Measurements from ENCODE around the gene AHSP.
"Not testable (repeated sequence)": the region's sequence is repeated elsewhere in the genome, so short reads cannot be mapped to it uniquely, and the experiment has no call there.

AHSP gene

GRCh38 chr16:31521368-31521767, 6.3 kb upstream of the AHSP start:
- H3K4me3 ChIP-seq (ENCODE audit: low read depth, low read length): no peak overlapping the region
- no peak for DNase-seq (ENCODE audit: low read depth)
- TF ChIP-seq CTCF (IDR thresholded peaks at IDR 0.05; ENCODE audit: control insufficient read depth, extremely low read depth, insufficient read depth): no peak

GRCh38 chr16:31522071-31522470, 5.6 kb upstream of the AHSP start:
- H3K4me3 ChIP-seq (ENCODE audit: low read depth, low read length): no peak overlapping the region
- no peak for TF ChIP-seq CTCF (IDR thresholded peaks at IDR 0.05; ENCODE audit: control insufficient read depth, extremely low read depth, insufficient read depth)
- DNase-seq (ENCODE audit: low read depth): no peak

- DNase-seq (ENCODE audit: low read depth); H3K4me3 ChIP-seq (ENCODE audit: low read depth, low read length): not testable (repeated sequence)
Measured at GRCh38 chr16:31523768-31524167, 3.9 kb upstream of the AHSP start.

- no peak overlapping the region for H3K4me3 ChIP-seq (ENCODE audit: low read depth, low read length)
- no peak for TF ChIP-seq CTCF (IDR thresholded peaks at IDR 0.05; ENCODE audit: control insufficient read depth, extremely low read depth, insufficient read depth)
- no peak for DNase-seq (ENCODE audit: low read depth)
Measured at GRCh38 chr16:31525113-31525512, 2.6 kb upstream of the AHSP start.

- no peak overlapping the region for H3K4me3 ChIP-seq (ENCODE audit: low read depth, low read length)
- DNase-seq (ENCODE audit: low read depth): no peak
- TF ChIP-seq CTCF (IDR thresholded peaks at IDR 0.05; ENCODE audit: control insufficient read depth, extremely low read depth, insufficient read depth): no peak
Measured at GRCh38 chr16:31528523-31529107, 915 bp downstream of the AHSP start.

- no peak for DNase-seq (ENCODE audit: low read depth)
- TF ChIP-seq CTCF (IDR thresholded peaks at IDR 0.05; ENCODE audit: control insufficient read depth, extremely low read depth, insufficient read depth): no peak
- no peak overlapping the region for H3K4me3 ChIP-seq (ENCODE audit: low read depth, low read length)
Measured at GRCh38 chr16:31529108-31529936, 1.6 kb downstream of the AHSP start.

- no peak for TF ChIP-seq CTCF (IDR thresholded peaks at IDR 0.05; ENCODE audit: control insufficient read depth, extremely low read depth, insufficient read depth)
- DNase-seq (ENCODE audit: low read depth): no peak
- H3K4me3 ChIP-seq (ENCODE audit: low read depth, low read length): no peak overlapping the region
Measured at GRCh38 chr16:31529937-31530312, 2.2 kb downstream of the AHSP start.

Measured in LNCaP clone FGC (cell line).